Measurements from ENCODE around the gene LRTM1. TPM values are rescaled to one million over a fixed set of nuclear protein-coding genes. Genes with fewer than 3 reads are reported as not detected.

Gene LRTM1
- total RNA-seq, 1 donor from 2014 or later, result not detected

- Histone ChIP-seq H3K4me2 (ENCODE audit: low read length) (no peak overlapping the region), H3K27me3 (ENCODE audit: insufficient read depth, low read length) (no peaks in the 10 kb centered on the region), H3K4me1 (ENCODE audit: insufficient read depth, low read length) (peaks cover 13% of the 10 kb centered on the region), H3K79me2 (ENCODE audit: insufficient read depth, low read length) (no peaks in the 10 kb centered on the region), H3K9me3 (ENCODE audit: insufficient read depth, low read depth, low read length) (peaks cover 3% of the 10 kb centered on the region), H4K20me1 (ENCODE audit: insufficient read depth, low read length) (no peaks in the 10 kb centered on the region), H3K27ac (ENCODE audit: low read depth, low read length) (no peak overlapping the region), H2AFZ (ENCODE audit: low read depth, low read length) (no peak overlapping the region), H3K36me3 (ENCODE audit: insufficient read depth, low read length) (no peaks in the 10 kb centered on the region), H3K9ac (ENCODE audit: low read length) (no peak overlapping the region), H3K4me3 (ENCODE audit: insufficient read depth, low read depth, low read length) (no peak overlapping the region)
- Mint-ChIP-seq H3K27me3 (ENCODE audit: low read depth, unreplicated experiment) (no peaks in the 10 kb centered on the region), H3K36me3 (ENCODE audit: low read depth, unreplicated experiment) (no peaks in the 10 kb centered on the region), H3K9me3 (ENCODE audit: unreplicated experiment) (peaks cover 8% of the 10 kb centered on the region), H3K27ac (ENCODE audit: unreplicated experiment) (no peak overlapping the region), H3K4me1 (ENCODE audit: low read depth, unreplicated experiment) (peaks cover 20% of the 10 kb centered on the region), H3K4me3 (ENCODE audit: unreplicated experiment) (no peak overlapping the region)
- no peak for FAIRE-seq
- no peak for TF ChIP-seq EZH2 (IDR thresholded peaks at IDR 0.05; ENCODE audit: insufficient read depth, low read length)
- no peak for TF ChIP-seq CTCF (IDR thresholded peaks at IDR 0.05; ENCODE audit: insufficient read depth, low read depth, low read length)
- no peak for DNase-seq (ENCODE audit: low read depth)
Measured at GRCh38 chr3:54909191-54909590, 18.7 kb downstream of the LRTM1 start.

GRCh38 chr3:54906763-54907162 is 21.1 kb downstream of the LRTM1 start:
- Mint-ChIP-seq H3K27me3 (ENCODE audit: low read depth, unreplicated experiment) (no peaks in the 10 kb centered on the region), H3K4me1 (ENCODE audit: low read depth, unreplicated experiment) (peaks cover 27% of the 10 kb centered on the region), H3K4me3 (ENCODE audit: unreplicated experiment) (no peak overlapping the region), H3K9me3 (ENCODE audit: unreplicated experiment) (peaks cover 7% of the 10 kb centered on the region), H3K27ac (ENCODE audit: unreplicated experiment) (no peak overlapping the region), H3K36me3 (ENCODE audit: low read depth, unreplicated experiment) (no peaks in the 10 kb centered on the region)
- no peak overlapping the region for H3K4me3 ChIP-seq (ENCODE audit: insufficient read depth, low read depth, low read length)
- no peaks in the 10 kb centered on the region for H3K27me3 ChIP-seq (ENCODE audit: insufficient read depth, low read length)
- no peak overlapping the region for H3K27ac ChIP-seq (ENCODE audit: low read depth, low read length)
- DNase-seq (ENCODE audit: low read depth), result no peak
- H4K20me1 ChIP-seq (ENCODE audit: insufficient read depth, low read length), result no peaks in the 10 kb centered on the region
- FAIRE-seq, result no peak
- peaks cover 3% of the 10 kb centered on the region for H3K9me3 ChIP-seq (ENCODE audit: insufficient read depth, low read depth, low read length)
- H2AFZ ChIP-seq (ENCODE audit: low read depth, low read length), result no peak overlapping the region
- TF ChIP-seq EZH2 (IDR thresholded peaks at IDR 0.05; ENCODE audit: insufficient read depth, low read length) (no peak), CTCF (IDR thresholded peaks at IDR 0.05; ENCODE audit: insufficient read depth, low read depth, low read length) (no peak)
- peaks cover 13% of the 10 kb centered on the region for H3K4me1 ChIP-seq (ENCODE audit: insufficient read depth, low read length)
- no peaks in the 10 kb centered on the region for H3K79me2 ChIP-seq (ENCODE audit: insufficient read depth, low read length)
- no peak overlapping the region for H3K9ac ChIP-seq (ENCODE audit: low read length)
- no peaks in the 10 kb centered on the region for H3K36me3 ChIP-seq (ENCODE audit: insufficient read depth, low read length)
- no peak overlapping the region for H3K4me2 ChIP-seq (ENCODE audit: low read length)

GRCh38 chr3:54905920-54906319 is 21.9 kb downstream of the LRTM1 start:
- Histone ChIP-seq H3K27me3 (ENCODE audit: insufficient read depth, low read length) (no peaks in the 10 kb centered on the region), H3K4me1 (ENCODE audit: insufficient read depth, low read length) (peaks cover 17% of the 10 kb centered on the region), H3K36me3 (ENCODE audit: insufficient read depth, low read length) (no peaks in the 10 kb centered on the region), H3K79me2 (ENCODE audit: insufficient read depth, low read length) (no peaks in the 10 kb centered on the region), H3K9me3 (ENCODE audit: insufficient read depth, low read depth, low read length) (no peaks in the 10 kb centered on the region), H3K27ac (ENCODE audit: low read depth, low read length) (no peak overlapping the region), H3K4me3 (ENCODE audit: insufficient read depth, low read depth, low read length) (no peak overlapping the region), H4K20me1 (ENCODE audit: insufficient read depth, low read length) (no peaks in the 10 kb centered on the region), H3K4me2 (ENCODE audit: low read length) (no peak overlapping the region), H3K9ac (ENCODE audit: low read length) (no peak overlapping the region), H2AFZ (ENCODE audit: low read depth, low read length) (no peak overlapping the region)
- no peak for TF ChIP-seq EZH2 (IDR thresholded peaks at IDR 0.05; ENCODE audit: insufficient read depth, low read length)
- TF ChIP-seq CTCF (IDR thresholded peaks at IDR 0.05; ENCODE audit: insufficient read depth, low read depth, low read length), result no peak
- Mint-ChIP-seq H3K4me3 (ENCODE audit: unreplicated experiment) (no peak overlapping the region), H3K27ac (ENCODE audit: unreplicated experiment) (no peak overlapping the region), H3K9me3 (ENCODE audit: unreplicated experiment) (peaks cover 4% of the 10 kb centered on the region), H3K4me1 (ENCODE audit: low read depth, unreplicated experiment) (peaks cover 36% of the 10 kb centered on the region), H3K36me3 (ENCODE audit: low read depth, unreplicated experiment) (no peaks in the 10 kb centered on the region), H3K27me3 (ENCODE audit: low read depth, unreplicated experiment) (no peaks in the 10 kb centered on the region)
- DNase-seq (ENCODE audit: low read depth) (no peak), FAIRE-seq (no peak)
